Measurements from ENCODE around the gene KIR2DL4. TPM values are rescaled to one million over a fixed set of nuclear protein-coding genes. Genes with fewer than 3 reads are reported as not detected.
"Not testable (repeated sequence)": the region's sequence is repeated elsewhere in the genome, so short reads cannot be mapped to it uniquely, and the experiment has no call there.

KIR2DL4 gene
- polyA plus RNA-seq, 3 donors from 2014 or later = 26.5 to 67.2 (median 61.6) TPM

- Mint-ChIP-seq H3K4me1 (peaks cover 45 to 55% of the 10 kb centered on the region in 2 donors), H3K27me3 (ENCODE audit: low read depth in 3 of 3) (peaks cover 8 to 18% (median 13%) of the 10 kb centered on the region in 3 donors), H3K36me3 (peaks cover 6 to 13% (median 11%) of the 10 kb centered on the region in 3 donors), H3K4me3 (peak within 1 kb of the TSS; percentile 87 to 100 (median 92)), H3K27ac (peak within 1 kb of the TSS; percentile 94 to 100 (median 100))
- not testable (repeated sequence) for H3K9me3 Mint-ChIP-seq
- DNase-seq = peak; percentile 53 to 75 (median 58)
Measured at GRCh38 chr19:54816251-54816650, 12.8 kb downstream of the KIR2DL4 start, which contains the start of gene KIR3DL1. Gene KIR3DL1 (plus strand): TSS chr19:54816468.

GRCh38 chr19:54817670-54818536, 14.5 kb downstream of the KIR2DL4 start:
- DNase-seq = peak; percentile 58 to 70 (median 67)
- peak overlapping the region; percentile 87 to 100 (median 92) for H3K4me3 Mint-ChIP-seq

GRCh38 chr19:54824416-54824815, 21.0 kb downstream of the KIR2DL4 start:
- H3K9me3 Mint-ChIP-seq; H3K4me3 Mint-ChIP-seq; DNase-seq; H3K27ac Mint-ChIP-seq; H3K27me3 Mint-ChIP-seq (ENCODE audit: low read depth in 3 of 3); H3K36me3 Mint-ChIP-seq: not testable (repeated sequence)
- H3K4me1 Mint-ChIP-seq = peaks cover 14 to 25% of the 10 kb centered on the region in 2 donors

More at GRCh38 chr19:54817670-54818536, 14.5 kb downstream of the KIR2DL4 start:
- Mint-ChIP-seq H3K27me3 (ENCODE audit: low read depth in 3 of 3) (peaks cover 8 to 18% (median 13%) of the 10 kb centered on the region in 3 donors), H3K9me3 (no peaks in the 10 kb centered on the region), H3K4me1 (peaks cover 45 to 57% of the 10 kb centered on the region in 2 donors), H3K27ac (peak overlapping the region; percentile 94 to 100 (median 100)), H3K36me3 (peaks cover 7 to 10% (median 7%) of the 10 kb centered on the region in 3 donors)

- peaks cover 9 to 16% of the 10 kb centered on the region in 2 donors for H3K4me1 Mint-ChIP-seq
- H3K9me3 Mint-ChIP-seq; H3K27me3 Mint-ChIP-seq (ENCODE audit: low read depth in 3 of 3); DNase-seq; H3K4me3 Mint-ChIP-seq; H3K36me3 Mint-ChIP-seq: not testable (repeated sequence)
- peak overlapping the region in 1 of 6 donors; percentile 20 for H3K27ac Mint-ChIP-seq
Measured at GRCh38 chr19:54825326-54825725, 21.9 kb downstream of the KIR2DL4 start.

- Mint-ChIP-seq H3K4me1 (peaks cover 17 to 21% of the 10 kb centered on the region in 2 donors), H3K27ac (peak overlapping the region in 2 of 6 donors; percentile 14 to 27)
- not testable (repeated sequence) for H3K36me3 Mint-ChIP-seq; H3K27me3 Mint-ChIP-seq (ENCODE audit: low read depth in 3 of 3); H3K9me3 Mint-ChIP-seq; H3K4me3 Mint-ChIP-seq; DNase-seq
Measured at GRCh38 chr19:54828064-54828463, 24.7 kb downstream of the KIR2DL4 start.

- peak; percentile 14 to 74 (median 64) for DNase-seq
- Mint-ChIP-seq H3K27ac (peak within 1 kb of the TSS in 5 of 6 donors; percentile 71 to 99 (median 93)), H3K4me3 (peak within 1 kb of the TSS; percentile 25 to 86 (median 73)), H3K27me3 (ENCODE audit: low read depth in 3 of 3) (peaks cover 5 to 19% (median 5%) of the 10 kb centered on the region in 3 donors), H3K4me1 (peaks cover 42 to 43% of the 10 kb centered on the region in 2 donors), H3K36me3 (peaks cover 0 to 12% (median 4%) of the 10 kb centered on the region in 3 donors)
- H3K9me3 Mint-ChIP-seq = not testable (repeated sequence)
Measured at GRCh38 chr19:54832496-54832895, 29.1 kb downstream of the KIR2DL4 start, which contains the start of gene KIR2DS4. Gene KIR2DS4 (plus strand): TSS chr19:54832676.

GRCh38 chr19:54835126-54835525, 31.7 kb downstream of the KIR2DL4 start:
- DNase-seq = peak; percentile 53 to 87 (median 79)
- peaks cover 4 to 26% (median 4%) of the 10 kb centered on the region in 3 donors for H3K36me3 Mint-ChIP-seq
- peaks cover 4 to 16% (median 9%) of the 10 kb centered on the region in 3 donors for H3K27me3 Mint-ChIP-seq (ENCODE audit: low read depth in 3 of 3)
- peaks cover 42 to 44% of the 10 kb centered on the region in 2 donors for H3K4me1 Mint-ChIP-seq
- H3K9me3 Mint-ChIP-seq = not testable (repeated sequence)
- peak overlapping the region; percentile 27 to 71 (median 62) for H3K4me3 Mint-ChIP-seq
- peak overlapping the region in 5 of 6 donors; percentile 72 to 99 (median 93) for H3K27ac Mint-ChIP-seq

GRCh38 chr19:54837522-54837921, 34.1 kb downstream of the KIR2DL4 start:
- peaks cover 4 to 16% (median 8%) of the 10 kb centered on the region in 3 donors for H3K27me3 Mint-ChIP-seq (ENCODE audit: low read depth in 3 of 3)
- DNase-seq, H3K4me3 Mint-ChIP-seq, H3K9me3 Mint-ChIP-seq: not testable (repeated sequence)
- peaks cover 0 to 23% (median 4%) of the 10 kb centered on the region in 3 donors for H3K36me3 Mint-ChIP-seq
- H3K4me1 Mint-ChIP-seq = peaks cover 36 to 40% of the 10 kb centered on the region in 2 donors
- H3K27ac Mint-ChIP-seq = peak overlapping the region in 3 of 6 donors; percentile 33 to 87 (median 59)

GRCh38 chr19:54843171-54843570, 39.8 kb downstream of the KIR2DL4 start:
- H3K9me3 Mint-ChIP-seq; H3K27ac Mint-ChIP-seq; DNase-seq; H3K27me3 Mint-ChIP-seq (ENCODE audit: low read depth in 3 of 3); H3K4me1 Mint-ChIP-seq; H3K4me3 Mint-ChIP-seq: not testable (repeated sequence)
- peaks cover 0 to 32% (median 8%) of the 10 kb centered on the region in 3 donors for H3K36me3 Mint-ChIP-seq

GRCh38 chr19:54850061-54850640, 46.7 kb downstream of the KIR2DL4 start, which contains the start of gene KIR3DL2:
Gene KIR3DL2 (plus strand): TSS chr19:54850443. CDS start chr19:54850476, 33 bp downstream.
- H3K36me3 Mint-ChIP-seq = peaks cover 0 to 17% (median 12%) of the 10 kb centered on the region in 3 donors
- DNase-seq = peak; percentile 55 to 58 (median 56)
- H3K27ac Mint-ChIP-seq = peak within 1 kb of the TSS; percentile 69 to 98 (median 92)

GRCh38 chr19:54850930-54851329, 47.5 kb downstream of the KIR2DL4 start:
- Mint-ChIP-seq H3K4me3 (peak overlapping the region; percentile 10 to 77 (median 68)), H3K4me1 (peaks cover 19 to 20% of the 10 kb centered on the region in 2 donors), H3K27ac (peak overlapping the region; percentile 10 to 98 (median 92)), H3K27me3 (ENCODE audit: low read depth in 3 of 3) (peaks cover 3 to 9% (median 5%) of the 10 kb centered on the region in 3 donors), H3K9me3 (peaks cover 0 to 5% (median 0%) of the 10 kb centered on the region in 6 donors), H3K36me3 (peaks cover 0 to 14% (median 12%) of the 10 kb centered on the region in 3 donors)
- no peak for DNase-seq

More at GRCh38 chr19:54850061-54850640, 46.7 kb downstream of the KIR2DL4 start, which contains the start of gene KIR3DL2:
- H3K9me3 Mint-ChIP-seq; H3K27me3 Mint-ChIP-seq (ENCODE audit: low read depth in 3 of 3): not testable (repeated sequence)
- H3K4me1 Mint-ChIP-seq = peaks cover 19% of the 10 kb centered on the region in 2 donors
- H3K4me3 Mint-ChIP-seq = peak within 1 kb of the TSS; percentile 68 to 82 (median 77)

GRCh38 chr19:54851353-54851752, 47.9 kb downstream of the KIR2DL4 start:
- peak; percentile 19 to 38 (median 24) for DNase-seq
- peaks cover 19 to 20% of the 10 kb centered on the region in 2 donors for H3K4me1 Mint-ChIP-seq
- peaks cover 0 to 4% (median 0%) of the 10 kb centered on the region in 6 donors for H3K9me3 Mint-ChIP-seq
- peaks cover 3 to 9% (median 5%) of the 10 kb centered on the region in 3 donors for H3K27me3 Mint-ChIP-seq (ENCODE audit: low read depth in 3 of 3)
- H3K27ac Mint-ChIP-seq = peak overlapping the region; percentile 10 to 98 (median 92)
- peak overlapping the region; percentile 10 to 77 (median 68) for H3K4me3 Mint-ChIP-seq
- peaks cover 0 to 13% (median 12%) of the 10 kb centered on the region in 3 donors for H3K36me3 Mint-ChIP-seq

- not testable (repeated sequence) for H3K27me3 Mint-ChIP-seq (ENCODE audit: low read depth in 3 of 3); H3K4me3 Mint-ChIP-seq; DNase-seq; H3K9me3 Mint-ChIP-seq; H3K36me3 Mint-ChIP-seq
- peak overlapping the region in 1 of 6 donors; percentile 5 for H3K27ac Mint-ChIP-seq
- peaks cover 15 to 16% of the 10 kb centered on the region in 2 donors for H3K4me1 Mint-ChIP-seq
Measured at GRCh38 chr19:54855241-54855640, 51.8 kb downstream of the KIR2DL4 start.
